ENCODE measurements around the gene PCDH9.

GRCh38 chr13:66809485-66809884 lies 420.7 kb downstream of the PCDH9 start:
- TF ChIP-seq EP300 (IDR thresholded peaks at IDR 0.05) = no peak
- TF ChIP-seq CTCF (IDR thresholded peaks at IDR 0.05) = no peak
- no peak for TF ChIP-seq POLR2A (IDR thresholded peaks at IDR 0.05)

Measured in upper lobe of left lung (tissue), 4 donors.